PC-9 (cell line): ENCODE data around the gene KRT32. TPM values are rescaled to one million over a fixed set of nuclear protein-coding genes. Genes with fewer than 3 reads are reported as not detected.

ENCODE experiments used
- BruUV-seq: library from RNA; stranded (reverse); fragments of 400-500 nt; replicated peaks from 2 replicates; lab custom pipeline; 2021; lab: Mats Ljungman, UMichigan
- CTCF ChIA-PET: fragments of 300-600 bp; sonication (Branson Sonifier 250); formaldehyde crosslinking; loops from one replicate; lab custom pipeline; 2022; ENCODE audit warnings: antibody characterized with exemption; lab: Charles Lee
- POLR2A ChIA-PET: fragments of 300-600 bp; sonication (Branson Sonifier 250); formaldehyde crosslinking; loops from one replicate; lab custom pipeline; 2022; ENCODE audit warnings: antibody characterized with exemption; ENCODE audit not compliant: unreplicated experiment; lab: Charles Lee
- DNase-seq, 2 experiments: peaks; one replicate each; pipeline versions ENCODE4 v3.0.0 to v3.0.0-alpha.2; 2015 to 2022; ENCODE audit warnings: mixed read lengths in 1 of 2
- H2AFZ ChIP-seq: fragments of 200-600 bp; sonication (generic); 2 replicates; pipeline ENCODE4 v1.8.1; 2017; ENCODE audit warnings: antibody characterized with exemption
- H3F3A ChIP-seq: fragments of 200-600 bp; sonication (generic); 2 replicates; pipeline ENCODE4 v1.8.1; 2017; ENCODE audit warnings: antibody characterized with exemption, mild to moderate bottlenecking, low read depth; ENCODE audit not compliant: insufficient read depth
- H3K27ac ChIP-seq: fragments of 200-600 bp; sonication (generic); 2 replicates; pipeline ENCODE4 v1.6.1; 2016; ENCODE audit warnings: mixed run types
- H3K27me3 ChIP-seq: fragments of 200-600 bp; sonication (generic); 2 replicates; pipeline ENCODE4 v1.6.1; 2016; ENCODE audit warnings: low read depth, mixed run types; ENCODE audit not compliant: insufficient read depth
- H3K36me3 ChIP-seq: fragments of 200-600 bp; sonication (generic); 2 replicates; pipeline ENCODE4 v1.6.1; 2016; ENCODE audit warnings: low read depth, mixed run types
- H3K4me1 ChIP-seq: fragments of 200-600 bp; sonication (generic); replicated peaks from 2 replicates; pipeline ENCODE4 v1.6.1; 2016; ENCODE audit warnings: mixed run types; ENCODE audit not compliant: insufficient read depth
- H3K4me2 ChIP-seq: fragments of 200-600 bp; sonication (generic); 2 replicates; pipeline ENCODE4 v1.6.1; 2017; ENCODE audit warnings: mixed run types
- H3K4me3 ChIP-seq: fragments of 200-600 bp; sonication (generic); 2 replicates; pipeline ENCODE4 v1.6.1; 2016; ENCODE audit warnings: mixed run types
- H3K79me2 ChIP-seq: fragments of 200-600 bp; sonication (generic); 2 replicates; pipeline ENCODE4 v1.6.1; 2017; ENCODE audit warnings: low read depth, mixed run types
- H3K9me2 ChIP-seq: fragments of 200-600 bp; sonication (generic); 2 replicates; pipeline ENCODE4 v1.8.1; 2017; ENCODE audit warnings: mild to moderate bottlenecking; ENCODE audit not compliant: insufficient read depth
- H3K9me3 ChIP-seq: fragments of 200-600 bp; sonication (generic); 2 replicates; pipeline ENCODE4 v1.8.1; 2016; ENCODE audit warnings: low read depth; ENCODE audit not compliant: insufficient read depth
- H4K20me1 ChIP-seq: fragments of 200-600 bp; sonication (generic); 2 replicates; pipeline ENCODE4 v1.8.1; 2017; ENCODE audit not compliant: insufficient read depth
- CTCF ChIP-seq: fragments of 200-600 bp; sonication (generic); conservative IDR thresholded peaks from 2 replicates; pipeline ENCODE4 v1.6.1; 2017; ENCODE audit warnings: mixed run types, antibody characterized with exemption, mild to moderate bottlenecking, moderate library complexity
- EZH2 ChIP-seq: fragments of 200-600 bp; sonication (generic); IDR thresholded peaks from 2 replicates; pipeline ENCODE4 v1.8.0; 2017; ENCODE audit warnings: antibody characterized with exemption, low read depth
- intact Hi-C: fragments of 100-400 bp; cut with micrococcal nuclease; formaldehyde crosslinking; loops from one replicate; pipeline ENCODE4 v1.10.0; 2022; ENCODE audit not compliant: unreplicated experiment
- total RNA-seq: library from RNA; stranded (reverse); gene quantifications from 2 replicates; pipeline ENCODE4 v1.2.3, GENCODE V29; 2021

The KRT32 gene
- total RNA-seq, 1 experiment from 2014 or later = not detected

GRCh38 chr17:41492771-41493170 lies 25.6 kb upstream of the KRT32 start:
- H3K9me3 ChIP-seq = no peaks in the 10 kb centered on the region
- CTCF ChIA-PET = no interaction called here
- H3K4me2 ChIP-seq = no peak overlapping the region
- no peaks in the 10 kb centered on the region for H3K9me2 ChIP-seq
- POLR2A ChIA-PET = no interaction called here
- H3K79me2 ChIP-seq = no peaks in the 10 kb centered on the region
- intact Hi-C loops = no loop called here
- peaks cover 7% of the 10 kb centered on the region; the same call in 1 of the 2 replicates for H3F3A ChIP-seq
- no peak overlapping the region for H3K4me3 ChIP-seq
- no peak overlapping the region for H3K27ac ChIP-seq
- no peak overlapping the region for H2AFZ ChIP-seq
- no peaks in the 10 kb centered on the region for H4K20me1 ChIP-seq
- no peaks in the 10 kb centered on the region for H3K27me3 ChIP-seq
- peak in 1 of 2 experiments; percentile 35 for DNase-seq
- no peak for TF ChIP-seq CTCF
- no peaks in the 10 kb centered on the region for H3K36me3 ChIP-seq
- H3K4me1 ChIP-seq = peaks cover 42% of the 10 kb centered on the region
- BruUV-seq = no TSS peak

GRCh38 chr17:41492351-41492750 lies 25.2 kb upstream of the KRT32 start:
- no peak overlapping the region for H3K4me2 ChIP-seq
- TF ChIP-seq CTCF (no peak), EZH2 (no peak)
- H3K9me2 ChIP-seq = no peaks in the 10 kb centered on the region
- no peaks in the 10 kb centered on the region for H3K79me2 ChIP-seq
- no peaks in the 10 kb centered on the region for H4K20me1 ChIP-seq
- peaks cover 37% of the 10 kb centered on the region for H3K4me1 ChIP-seq
- H3K27me3 ChIP-seq = no peaks in the 10 kb centered on the region
- H2AFZ ChIP-seq = no peak overlapping the region
- intact Hi-C loops = no loop called here
- no peaks in the 10 kb centered on the region for H3K9me3 ChIP-seq
- no peak overlapping the region for H3K4me3 ChIP-seq
- no peaks in the 10 kb centered on the region for H3K36me3 ChIP-seq
- peaks cover 7% of the 10 kb centered on the region; the same call in 1 of the 2 replicates for H3F3A ChIP-seq
- POLR2A ChIA-PET = no interaction called here
- CTCF ChIA-PET = no interaction called here
- no peak for DNase-seq
- no TSS peak for BruUV-seq
- no peak overlapping the region for H3K27ac ChIP-seq

GRCh38 chr17:41491476-41491875 lies 24.3 kb upstream of the KRT32 start:
- no peak for TF ChIP-seq EZH2
- no peak for TF ChIP-seq CTCF
- H3F3A ChIP-seq = peaks cover 7% of the 10 kb centered on the region; the same call in 1 of the 2 replicates
- no peak overlapping the region for H3K4me3 ChIP-seq
- DNase-seq = no peak
- intact Hi-C loops = no loop called here
- CTCF ChIA-PET = no interaction called here
- BruUV-seq = no TSS peak
- no peaks in the 10 kb centered on the region for H3K9me2 ChIP-seq
- no peaks in the 10 kb centered on the region for H3K27me3 ChIP-seq
- no peak overlapping the region for H2AFZ ChIP-seq
- H3K27ac ChIP-seq = no peak overlapping the region
- no peaks in the 10 kb centered on the region for H3K9me3 ChIP-seq
- no peak overlapping the region for H3K4me2 ChIP-seq
- no peaks in the 10 kb centered on the region for H3K36me3 ChIP-seq
- POLR2A ChIA-PET = no interaction called here
- no peaks in the 10 kb centered on the region for H3K79me2 ChIP-seq
- peaks cover 29% of the 10 kb centered on the region for H3K4me1 ChIP-seq
- H4K20me1 ChIP-seq = no peaks in the 10 kb centered on the region
